Measurements from ENCODE around the gene WDR81.

GRCh38 chr17:1714427-1714979 is 10.0 kb upstream of the WDR81 start:
- no peak for TF ChIP-seq EZH2 (IDR thresholded peaks at IDR 0.05; ENCODE audit: borderline replicate concordance, low read depth, low read length, poor library complexity, severe bottlenecking)
- TF ChIP-seq CTCF (conservative IDR thresholded peaks at IDR 0.05; ENCODE audit: low read depth, low read length) = no peak
